Glomerular visceral epithelial cell (primary cell): ENCODE measurements around the gene LTB4R.
"Not testable (repeated sequence)": the region's sequence is repeated elsewhere in the genome, so short reads cannot be mapped to it uniquely, and the experiment has no call there.

Experiments
- DNase-seq: peaks from one replicate; pipeline ENCODE4 v3.0.0-alpha.2; 2016; ENCODE audit errors: extremely low spot score

LTB4R gene

DNA sequence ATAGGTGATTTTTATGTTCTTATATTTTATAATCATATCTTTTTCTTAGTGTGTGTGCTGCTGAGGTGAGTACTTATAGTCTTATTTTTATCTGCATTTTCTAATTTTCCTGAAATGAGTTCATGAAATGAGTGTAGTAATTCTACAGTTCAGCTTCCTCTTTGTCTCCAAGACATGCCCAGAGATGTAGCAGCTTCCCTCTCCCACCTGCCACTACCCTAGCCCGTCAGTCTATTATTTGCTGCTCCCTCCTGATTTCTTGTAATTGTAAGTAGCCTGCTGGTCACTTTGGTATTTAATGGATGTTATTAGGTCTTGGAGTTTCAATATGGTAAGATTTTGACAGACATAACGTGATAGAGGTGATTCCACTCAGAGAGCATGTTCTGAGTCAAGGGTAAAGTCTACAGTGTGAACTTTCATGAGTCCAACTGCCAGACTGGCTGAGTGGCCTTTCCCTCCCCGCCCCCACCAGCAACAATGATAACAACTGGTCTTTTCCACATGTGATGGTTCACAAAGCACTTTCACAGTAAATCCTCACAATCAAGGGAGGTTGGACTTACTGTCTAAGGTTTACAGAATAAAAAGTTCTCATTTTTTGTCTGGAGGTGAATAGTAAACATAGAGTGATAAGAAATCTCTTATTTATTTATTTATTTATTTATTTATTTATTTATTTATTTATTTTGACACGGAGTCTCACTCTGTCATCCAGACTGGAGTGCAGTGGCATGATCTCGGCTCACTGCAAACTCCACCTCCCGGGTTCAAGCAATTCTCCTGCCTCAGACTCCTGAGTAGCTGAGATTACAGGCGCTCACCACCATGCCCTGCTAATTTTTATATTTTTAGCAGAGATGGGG, 32.7 kb downstream of the LTB4R start:
- DNase-seq = no peak

DNA sequence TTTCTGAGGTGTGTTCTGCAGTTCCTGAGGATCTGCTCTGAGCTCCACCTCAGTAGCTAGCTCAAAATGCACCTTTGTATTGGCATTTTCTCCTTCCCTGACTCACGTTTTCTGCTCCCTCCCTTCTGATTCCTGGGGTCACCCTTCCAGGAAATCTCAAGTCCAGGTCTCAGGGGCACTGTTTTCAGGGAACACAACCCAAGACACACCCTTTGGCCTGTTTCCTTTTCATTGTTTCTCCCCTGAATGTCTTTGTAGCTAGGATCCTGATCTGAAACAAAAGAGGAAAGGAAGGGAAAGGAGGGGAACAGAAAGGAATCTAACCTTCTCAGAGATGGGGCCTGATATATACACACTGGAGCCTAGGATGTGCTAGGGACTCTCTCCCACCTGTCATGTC, 35.8 kb downstream of the LTB4R start:
- DNase-seq = no peak

GRCh38 chr14:24348186-24348585, 36.9 kb downstream of the LTB4R start:
- no peak for DNase-seq

GRCh38 chr14:24349742-24350141, 38.4 kb downstream of the LTB4R start:
- no peak for DNase-seq

- DNase-seq = no peak
These were observed 40.2 kb downstream of the LTB4R start for GRCh38 chr14:24351517-24351916.

GRCh38 chr14:24353559-24354481, 42.5 kb downstream of the LTB4R start:
- DNase-seq = no peak

- not testable (repeated sequence) for DNase-seq
These were observed 43.2 kb downstream of the LTB4R start for GRCh38 chr14:24354482-24354825.

DNA sequence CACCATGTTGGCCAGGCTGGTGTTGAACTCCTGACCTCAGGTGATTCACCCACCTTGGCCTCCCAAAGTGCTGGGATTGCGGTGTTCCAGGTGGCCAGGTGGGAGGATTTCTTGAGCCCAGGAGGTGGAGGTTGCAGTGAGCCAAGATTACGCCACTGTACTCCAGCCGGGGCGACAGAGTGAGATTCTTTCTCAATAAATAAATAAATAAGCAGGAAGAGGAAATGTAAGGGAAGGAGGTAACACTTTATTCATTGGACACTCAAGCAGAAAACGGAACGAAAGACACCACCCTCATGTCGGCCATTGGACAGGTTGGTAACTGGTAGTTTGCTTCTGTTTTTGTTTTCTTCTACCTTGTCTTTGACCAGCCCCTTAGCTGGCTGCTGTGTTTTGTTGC, 43.7 kb downstream of the LTB4R start:
- no peak for DNase-seq

- DNase-seq = no peak
These were observed 44.9 kb downstream of the LTB4R start for GRCh38 chr14:24356208-24356607.

GRCh38 chr14:24360281-24360680, 49.0 kb downstream of the LTB4R start:
- DNase-seq = no peak

- no peak for DNase-seq
These were observed 50.0 kb downstream of the LTB4R start for GRCh38 chr14:24361326-24361725.

DNA sequence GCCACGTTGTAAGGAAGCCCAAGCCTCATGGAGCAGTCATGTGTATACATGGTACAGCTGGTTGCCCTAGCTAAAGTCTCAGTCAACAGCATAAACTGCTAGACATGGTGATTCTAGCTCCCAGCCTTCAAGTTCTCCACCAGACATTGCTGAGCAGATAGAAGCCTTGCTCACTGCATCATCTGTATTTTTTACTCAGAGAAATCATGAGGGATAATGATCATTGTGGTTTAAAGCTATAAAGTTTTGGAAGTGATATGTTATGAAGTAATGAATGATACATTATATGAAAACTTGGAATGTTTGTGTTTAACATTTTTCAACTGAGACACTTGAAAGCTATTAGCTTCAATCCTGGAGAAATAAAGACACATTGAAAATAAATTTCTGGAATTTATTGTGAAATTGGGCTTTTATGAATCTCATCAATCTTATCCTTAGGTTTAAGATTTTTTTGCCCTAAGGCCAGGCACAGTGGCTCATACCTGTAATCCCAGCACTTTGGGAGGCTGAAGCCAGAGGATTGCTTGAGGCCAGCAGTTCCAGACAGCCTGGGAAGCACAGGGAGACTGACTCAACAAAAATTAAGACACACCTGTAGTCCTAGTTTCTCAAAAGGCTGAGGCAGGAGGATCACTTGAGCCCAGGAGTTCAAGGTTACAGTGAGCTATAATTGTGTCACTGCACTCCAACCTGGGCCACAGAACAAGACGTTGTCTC, 51.1 kb downstream of the LTB4R start:
- no peak for DNase-seq

DNA sequence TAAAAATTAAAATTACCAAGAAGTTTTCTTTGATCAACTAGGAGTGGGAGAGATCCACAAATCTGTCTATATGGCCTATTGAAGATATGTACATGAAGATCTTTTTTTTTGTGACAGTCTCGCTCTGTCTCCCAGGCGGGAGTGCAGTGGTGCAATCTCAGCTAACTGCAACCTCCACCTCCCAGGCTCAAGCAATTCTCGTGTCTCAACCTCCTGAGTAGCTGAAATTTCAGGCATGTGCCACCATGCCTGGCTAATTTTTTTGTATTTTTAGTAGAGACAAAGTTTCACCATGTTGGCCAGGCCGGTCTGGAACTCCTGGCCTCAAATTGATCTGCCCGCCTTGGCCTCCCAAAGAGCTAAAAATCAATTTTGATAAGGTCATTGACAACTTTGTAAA, 52.1 kb downstream of the LTB4R start:
- DNase-seq = no peak

DNA sequence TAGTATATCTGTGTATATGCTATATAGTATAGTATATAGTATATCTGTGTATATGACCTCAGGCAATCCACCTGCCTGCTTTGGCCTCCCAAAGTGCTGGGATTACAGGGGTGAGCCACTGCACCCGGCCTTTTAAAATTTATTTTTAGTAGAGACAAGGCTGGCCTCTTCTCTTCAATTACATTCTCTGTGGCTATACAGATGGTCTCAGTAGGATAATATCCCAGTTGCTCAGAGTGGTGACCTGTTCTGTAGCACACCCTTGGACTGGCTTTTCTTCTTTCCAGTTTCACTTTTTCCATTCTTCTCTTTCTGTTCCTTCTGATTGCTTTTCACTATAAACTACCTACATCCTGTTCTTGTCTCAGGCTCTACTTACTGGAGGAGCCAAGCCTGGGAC, 53.5 kb downstream of the LTB4R start:
- no peak for DNase-seq

GRCh38 chr14:24365600-24366412, 54.5 kb downstream of the LTB4R start:
- DNase-seq = peak; percentile 72

- DNase-seq = no peak
These were observed 55.1 kb downstream of the LTB4R start for GRCh38 chr14:24366413-24366720.

GRCh38 chr14:24366721-24367513, 55.6 kb downstream of the LTB4R start:
- peak; percentile 54 for DNase-seq
